ENCODE data around the gene APOBR. TPM values are rescaled to one million over a fixed set of nuclear protein-coding genes. Genes with fewer than 3 reads are reported as not detected.

APOBR gene
- total RNA-seq, 1 donor from 2014 or later: not detected

- peak; percentile 95 for DNase-seq (ENCODE audit: extremely low spot score, unreplicated experiment)
- Mint-ChIP-seq H3K4me1 (ENCODE audit: unreplicated experiment) (peaks cover 5% of the 10 kb centered on the region), H3K27me3 (ENCODE audit: unreplicated experiment) (no peaks in the 10 kb centered on the region), H3K36me3 (ENCODE audit: unreplicated experiment) (peaks cover 8% of the 10 kb centered on the region), H3K27ac (ENCODE audit: unreplicated experiment) (peak within 1 kb of the TSS; percentile 100), H3K9me3 (ENCODE audit: unreplicated experiment) (no peaks in the 10 kb centered on the region), H3K4me3 (ENCODE audit: unreplicated experiment) (peak within 1 kb of the TSS; percentile 95)
- no peak for TF ChIP-seq CTCF (IDR thresholded peaks at IDR 0.05)
These were observed 2.4 kb upstream of the APOBR start, which contains the start of gene CLN3 for GRCh38 chr16:28491970-28492474. CLN3 (minus strand) TSS chr16:28492074; CDS start chr16:28491759, 315 bp downstream.

GRCh38 chr16:28492511-28492910, 1.9 kb upstream of the APOBR start:
- Mint-ChIP-seq H3K9me3 (ENCODE audit: unreplicated experiment) (no peaks in the 10 kb centered on the region), H3K4me3 (ENCODE audit: unreplicated experiment) (peak overlapping the region; percentile 95), H3K27ac (ENCODE audit: unreplicated experiment) (peak overlapping the region; percentile 100), H3K27me3 (ENCODE audit: unreplicated experiment) (no peaks in the 10 kb centered on the region), H3K36me3 (ENCODE audit: unreplicated experiment) (peaks cover 5% of the 10 kb centered on the region), H3K4me1 (ENCODE audit: unreplicated experiment) (peaks cover 5% of the 10 kb centered on the region)
- TF ChIP-seq CTCF (IDR thresholded peaks at IDR 0.05): no peak
- no peak for DNase-seq (ENCODE audit: extremely low spot score, unreplicated experiment)

- Mint-ChIP-seq H3K4me1 (ENCODE audit: unreplicated experiment) (peaks cover 5% of the 10 kb centered on the region), H3K9me3 (ENCODE audit: unreplicated experiment) (no peaks in the 10 kb centered on the region), H3K4me3 (ENCODE audit: unreplicated experiment) (no peak overlapping the region), H3K27ac (ENCODE audit: unreplicated experiment) (no peak overlapping the region), H3K36me3 (ENCODE audit: unreplicated experiment) (no peaks in the 10 kb centered on the region), H3K27me3 (ENCODE audit: unreplicated experiment) (no peaks in the 10 kb centered on the region)
- no peak for DNase-seq (ENCODE audit: extremely low spot score, unreplicated experiment)
- no peak for TF ChIP-seq CTCF (IDR thresholded peaks at IDR 0.05)
These were observed 803 bp downstream of the APOBR start for GRCh38 chr16:28495098-28495793.

GRCh38 chr16:28495795-28496749, 1.6 kb downstream of the APOBR start:
- no peaks in the 10 kb centered on the region for H3K36me3 Mint-ChIP-seq (ENCODE audit: unreplicated experiment)
- no peak for DNase-seq (ENCODE audit: extremely low spot score, unreplicated experiment)
- no peak overlapping the region for H3K27ac Mint-ChIP-seq (ENCODE audit: unreplicated experiment)
- H3K27me3 Mint-ChIP-seq (ENCODE audit: unreplicated experiment): no peaks in the 10 kb centered on the region
- no peak for TF ChIP-seq CTCF (IDR thresholded peaks at IDR 0.05)
- no peaks in the 10 kb centered on the region for H3K9me3 Mint-ChIP-seq (ENCODE audit: unreplicated experiment)
- H3K4me3 Mint-ChIP-seq (ENCODE audit: unreplicated experiment): no peak overlapping the region
- peaks cover 5% of the 10 kb centered on the region for H3K4me1 Mint-ChIP-seq (ENCODE audit: unreplicated experiment)

GRCh38 chr16:28496844-28497243, 2.4 kb downstream of the APOBR start:
- H3K4me3 Mint-ChIP-seq (ENCODE audit: unreplicated experiment): no peak overlapping the region
- DNase-seq (ENCODE audit: extremely low spot score, unreplicated experiment): no peak
- peaks cover 2% of the 10 kb centered on the region for H3K4me1 Mint-ChIP-seq (ENCODE audit: unreplicated experiment)
- H3K27me3 Mint-ChIP-seq (ENCODE audit: unreplicated experiment): no peaks in the 10 kb centered on the region
- no peaks in the 10 kb centered on the region for H3K9me3 Mint-ChIP-seq (ENCODE audit: unreplicated experiment)
- no peaks in the 10 kb centered on the region for H3K36me3 Mint-ChIP-seq (ENCODE audit: unreplicated experiment)
- no peak for TF ChIP-seq CTCF (IDR thresholded peaks at IDR 0.05)
- no peak overlapping the region for H3K27ac Mint-ChIP-seq (ENCODE audit: unreplicated experiment)

Measured in osteocyte (in vitro differentiated cells).